AG09319 (cell line): Measurements from ENCODE around the gene IL1RL2.

Experiments
- DNase-seq: peaks from one replicate; pipeline ENCODE4 v3.0.0-alpha.2; 2010; ENCODE audit warnings: low read depth; ENCODE audit errors: extremely low read depth
- TF ChIP-seq, protein P1 (sequence below): IDR thresholded peaks from 2 replicates; pipeline ENCODE4 v1.5.1; 2011; ENCODE audit warnings: low read depth, mild to moderate bottlenecking, inconsistent platforms, low read length, moderate library complexity

The IL1RL2 gene

DNA sequence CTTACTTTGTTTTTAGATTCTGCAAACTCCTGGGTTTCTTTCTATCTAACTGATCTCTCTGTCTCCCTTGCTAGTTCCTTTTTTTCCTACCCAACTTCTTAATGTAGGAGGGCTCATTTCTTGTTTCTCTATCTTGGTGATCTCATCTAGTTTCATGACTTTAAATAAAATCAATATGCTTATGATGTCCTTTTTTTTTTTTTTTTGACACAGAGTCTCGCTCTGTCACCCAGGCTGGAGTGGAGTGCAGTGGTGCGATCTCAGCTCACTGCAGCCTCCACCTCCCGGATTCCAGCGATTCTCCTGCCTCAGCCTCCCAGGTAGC, 82.3 kb downstream of the IL1RL2 start:
- TF ChIP-seq, protein P1, sequence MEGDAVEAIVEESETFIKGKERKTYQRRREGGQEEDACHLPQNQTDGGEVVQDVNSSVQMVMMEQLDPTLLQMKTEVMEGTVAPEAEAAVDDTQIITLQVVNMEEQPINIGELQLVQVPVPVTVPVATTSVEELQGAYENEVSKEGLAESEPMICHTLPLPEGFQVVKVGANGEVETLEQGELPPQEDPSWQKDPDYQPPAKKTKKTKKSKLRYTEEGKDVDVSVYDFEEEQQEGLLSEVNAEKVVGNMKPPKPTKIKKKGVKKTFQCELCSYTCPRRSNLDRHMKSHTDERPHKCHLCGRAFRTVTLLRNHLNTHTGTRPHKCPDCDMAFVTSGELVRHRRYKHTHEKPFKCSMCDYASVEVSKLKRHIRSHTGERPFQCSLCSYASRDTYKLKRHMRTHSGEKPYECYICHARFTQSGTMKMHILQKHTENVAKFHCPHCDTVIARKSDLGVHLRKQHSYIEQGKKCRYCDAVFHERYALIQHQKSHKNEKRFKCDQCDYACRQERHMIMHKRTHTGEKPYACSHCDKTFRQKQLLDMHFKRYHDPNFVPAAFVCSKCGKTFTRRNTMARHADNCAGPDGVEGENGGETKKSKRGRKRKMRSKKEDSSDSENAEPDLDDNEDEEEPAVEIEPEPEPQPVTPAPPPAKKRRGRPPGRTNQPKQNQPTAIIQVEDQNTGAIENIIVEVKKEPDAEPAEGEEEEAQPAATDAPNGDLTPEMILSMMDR = no peak
- DNase-seq = no peak

DNA sequence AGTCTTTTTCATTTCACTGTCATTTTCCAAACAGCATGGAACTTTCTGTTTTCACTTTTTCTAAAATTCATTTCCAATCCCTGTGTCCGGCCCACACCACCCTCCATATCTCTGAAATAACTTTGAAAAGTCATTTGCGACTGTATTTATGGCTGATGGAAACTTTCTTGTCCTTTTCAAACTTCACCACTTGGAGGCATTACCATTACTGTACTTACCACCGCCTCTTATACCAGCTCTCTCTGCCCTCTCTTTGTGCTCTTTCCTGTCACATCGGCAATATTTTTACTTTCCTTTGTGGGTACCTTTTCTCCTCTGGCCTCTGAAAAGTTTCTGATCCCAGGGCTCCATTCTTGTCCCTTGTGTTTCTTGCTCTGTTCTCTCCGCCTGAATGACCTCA, 85.0 kb downstream of the IL1RL2 start:
- TF ChIP-seq, protein P1 = no peak
- no peak for DNase-seq

DNA sequence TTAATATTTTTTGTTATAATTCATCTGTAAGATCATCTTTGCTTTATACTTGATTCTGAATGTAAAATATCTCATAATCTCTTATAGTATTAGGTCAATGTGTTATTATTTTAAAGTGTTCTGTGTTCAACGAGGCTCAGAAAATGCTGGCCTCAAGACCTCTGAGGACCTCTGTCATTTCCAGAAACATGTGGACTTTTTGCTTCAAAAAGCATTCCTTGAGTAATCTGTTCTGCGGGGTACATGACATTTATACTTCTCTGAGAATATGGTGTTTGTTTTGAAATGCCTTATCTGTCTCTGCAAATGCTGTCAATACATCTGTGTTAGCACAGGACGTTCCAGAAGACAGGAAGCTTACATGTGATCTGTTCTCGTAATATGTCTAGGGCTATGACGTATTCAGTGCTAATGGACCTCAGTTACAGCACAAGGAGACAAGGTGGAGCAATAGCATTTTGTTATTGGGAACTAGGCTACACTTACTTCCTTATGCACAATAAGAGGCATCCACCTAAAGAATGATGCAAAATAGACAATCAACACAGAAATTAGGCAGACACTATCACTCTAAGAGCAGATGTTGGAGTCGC, 86.9 kb downstream of the IL1RL2 start:
- DNase-seq = no peak
- TF ChIP-seq, protein P1 = no peak

DNA sequence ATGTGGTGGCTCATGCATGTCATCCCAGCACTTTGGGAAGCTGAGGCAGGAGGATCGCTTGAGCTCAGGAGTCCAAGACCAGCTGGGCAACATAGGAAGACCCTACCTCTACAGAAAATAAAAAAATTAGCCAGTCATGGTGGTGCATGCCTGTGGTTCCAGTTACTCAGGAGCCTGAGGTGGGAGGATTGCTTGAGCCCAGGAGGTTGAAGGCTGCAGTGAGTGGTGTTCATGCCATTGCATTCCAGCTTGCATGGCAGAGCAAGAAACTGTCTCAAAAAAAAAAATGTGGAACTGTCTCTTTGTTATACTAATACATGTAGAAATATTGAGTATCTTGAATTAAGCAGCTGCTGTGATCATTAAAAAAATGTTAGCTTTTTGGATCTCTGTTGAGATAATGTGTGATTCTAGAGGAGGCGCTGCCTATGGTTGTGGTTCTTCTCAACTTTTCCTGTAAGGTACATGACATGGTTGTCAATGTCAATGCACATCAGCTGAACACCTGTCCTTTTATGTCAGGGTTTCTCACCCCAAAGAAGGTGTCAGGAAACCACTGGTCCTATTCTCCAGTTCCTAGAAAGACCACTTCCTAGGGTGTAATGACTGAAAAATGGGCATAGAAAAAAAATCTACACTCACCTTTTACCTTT, 89.9 kb downstream of the IL1RL2 start:
- DNase-seq = no peak
- TF ChIP-seq, protein P1 = no peak

DNA sequence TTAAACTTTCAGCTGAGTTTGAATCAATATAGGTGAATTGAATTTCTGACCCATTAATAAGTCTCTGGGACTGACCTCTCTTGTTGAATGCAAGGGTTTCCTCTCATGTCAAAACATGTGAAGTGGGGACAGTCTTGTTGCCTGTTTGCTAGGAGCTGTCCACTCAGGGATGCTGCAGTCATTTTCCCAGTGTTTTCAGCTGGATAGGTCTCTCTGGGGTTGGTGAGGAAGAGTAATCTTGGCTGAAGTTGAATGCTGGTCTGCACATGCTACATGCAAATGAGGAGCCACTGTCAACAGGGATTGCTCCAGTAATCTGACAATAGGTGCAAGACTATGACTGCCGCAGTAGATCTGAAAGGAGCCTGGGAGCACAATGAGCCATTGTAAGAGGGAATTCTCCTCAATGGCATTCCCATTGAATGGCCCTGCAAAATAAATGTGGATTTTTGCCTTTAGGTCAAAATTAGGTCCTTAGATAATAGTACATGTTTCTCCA, 90.4 kb downstream of the IL1RL2 start:
- DNase-seq = no peak

DNA sequence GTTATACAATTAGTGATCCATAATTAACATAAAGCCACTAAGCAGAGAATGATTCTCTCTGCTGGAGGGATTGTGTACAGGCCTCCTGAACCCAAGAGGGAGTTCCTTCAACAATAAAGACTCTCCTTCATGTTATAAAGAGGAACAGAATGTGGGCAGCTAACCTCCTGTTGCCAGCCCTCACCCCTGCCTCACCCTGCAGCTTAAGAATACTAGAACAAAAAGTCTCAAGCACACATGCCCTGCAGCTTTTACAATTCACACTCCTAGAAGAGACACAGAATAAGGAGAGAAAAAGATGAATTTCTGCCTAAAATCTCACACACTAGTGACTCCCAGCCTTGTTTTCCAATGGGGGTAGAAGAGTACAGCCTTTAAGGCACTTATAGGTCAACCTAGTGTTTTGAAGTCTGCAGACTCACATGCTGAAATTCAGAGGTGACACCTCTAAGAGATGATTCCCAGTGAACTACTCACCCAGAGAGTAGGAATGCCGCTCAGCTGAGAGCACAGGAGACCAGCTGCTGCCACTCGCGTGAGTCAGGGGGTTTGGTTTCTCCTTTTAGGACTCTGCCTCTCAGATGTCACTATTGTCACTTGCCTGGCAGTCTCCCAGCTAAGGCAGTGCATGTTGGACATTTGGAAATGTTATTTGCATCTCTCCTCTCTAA, 92.0 kb downstream of the IL1RL2 start:
- no peak for DNase-seq
- TF ChIP-seq, protein P1 = no peak

More for the DNA sequence above, 90.4 kb downstream of the IL1RL2 start:
- TF ChIP-seq, protein P1 = no peak

DNA sequence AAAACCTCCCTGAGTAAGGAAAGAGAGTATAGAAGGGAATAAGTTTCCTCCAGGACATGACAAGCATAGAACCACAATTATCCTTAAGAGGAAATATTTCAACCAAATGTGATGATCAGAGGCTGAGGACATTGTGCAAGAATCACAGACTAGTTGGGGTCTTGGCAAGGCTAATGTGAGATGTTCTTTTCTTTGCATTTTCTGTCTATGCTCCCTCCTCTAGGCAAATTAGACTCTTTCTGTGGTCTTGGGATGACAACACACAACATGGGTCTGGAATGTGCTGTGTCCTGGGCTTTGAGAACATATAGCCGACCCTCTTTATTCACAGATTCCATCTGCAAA, 92.5 kb downstream of the IL1RL2 start:
- no peak for DNase-seq

More for the DNA sequence above, 92.5 kb downstream of the IL1RL2 start:
- TF ChIP-seq, protein P1 = no peak
